ENCODE data around the gene CD302.

The CD302 gene

DNA sequence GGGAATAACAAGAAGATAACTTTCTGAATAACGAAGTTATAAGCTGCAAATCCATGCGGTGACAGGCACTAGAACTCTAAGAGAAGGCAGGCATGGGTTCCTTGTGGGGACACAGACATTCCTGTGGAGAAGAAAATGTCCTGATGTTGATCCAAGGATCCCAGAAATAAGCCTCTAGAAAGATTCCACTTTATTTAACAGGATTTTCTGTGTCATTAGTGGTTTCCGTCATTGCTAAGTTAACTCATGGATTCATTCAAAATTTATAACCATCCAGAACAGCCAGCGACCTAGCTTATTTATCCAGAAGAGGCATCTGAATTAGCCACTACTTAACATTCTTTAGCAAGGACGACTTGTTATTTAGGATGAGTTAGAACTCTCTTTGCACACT lies 10.0 kb upstream of the CD302 start:
- no peak for DNase-seq (ENCODE audit: extremely low spot score)
- POLR2A ChIA-PET, result no interaction called here
- TF ChIP-seq SUZ12 (IDR thresholded peaks at IDR 0.05), result no peak
- no peak for TF ChIP-seq SP1 (IDR thresholded peaks at IDR 0.05)
- TF ChIP-seq FOXM1 (IDR thresholded peaks at IDR 0.05; ENCODE audit: borderline replicate concordance), result no peak
- CTCF ChIA-PET, result interaction anchor here (1.1 kb wide), 1 partner anchor 9 kb away, joined by 3 read pairs; no protein-coding TSS in a partner anchor

DNA sequence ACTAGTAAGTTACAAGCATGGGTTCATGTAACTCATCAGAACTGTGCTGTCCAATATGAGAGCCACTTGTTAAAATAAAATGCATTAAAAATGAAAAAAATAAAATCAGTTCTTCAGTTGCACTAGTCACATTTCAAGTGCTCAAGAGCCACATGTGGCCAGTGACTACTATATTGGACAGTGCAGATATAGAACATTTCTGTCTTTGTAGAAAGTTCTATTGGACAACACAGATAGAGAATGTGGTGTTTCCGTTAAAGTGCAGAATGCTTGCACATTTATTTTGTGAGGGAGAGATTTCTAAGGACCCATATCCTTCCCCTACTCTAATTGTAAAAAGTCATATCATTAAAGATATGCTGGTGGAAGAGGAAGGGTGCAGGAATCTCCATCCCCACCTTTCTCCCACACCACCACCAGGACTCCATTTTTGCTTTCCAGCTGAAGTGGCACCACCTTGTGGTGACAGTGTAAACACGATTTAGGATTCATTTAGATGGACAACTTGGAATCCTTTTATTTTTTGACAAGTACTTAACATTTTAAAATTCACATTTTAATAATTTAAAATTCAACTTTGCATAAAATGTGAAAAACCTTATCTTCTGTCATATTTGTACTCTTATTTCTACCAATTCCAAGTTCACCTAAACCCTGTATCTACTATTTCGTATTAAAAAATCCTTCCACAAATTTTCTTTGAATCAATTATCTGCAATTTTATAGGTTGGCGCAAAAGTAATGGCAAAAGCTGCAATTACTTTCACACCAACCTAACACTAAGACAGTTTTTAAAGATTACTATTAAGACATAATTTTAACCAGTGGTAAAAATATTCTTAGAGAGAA lies 9.4 kb upstream of the CD302 start:
- POLR2A ChIA-PET, result no interaction called here
- DNase-seq (ENCODE audit: extremely low spot score), result peak; percentile 63
- CTCF ChIA-PET, result interaction anchor here (1.1 kb wide), 1 partner anchor 9 kb away, joined by 3 read pairs; no protein-coding TSS in a partner anchor
- no peak for TF ChIP-seq NFRKB (IDR thresholded peaks at IDR 0.05)
- no peak for TF ChIP-seq L3MBTL2 (conservative IDR thresholded peaks at IDR 0.05)
- no peak for TF ChIP-seq CTBP1 (IDR thresholded peaks at IDR 0.05; ENCODE audit: borderline replicate concordance)
- no peak for TF ChIP-seq FOXK2 (IDR thresholded peaks at IDR 0.05)
- TF ChIP-seq, protein P1, sequence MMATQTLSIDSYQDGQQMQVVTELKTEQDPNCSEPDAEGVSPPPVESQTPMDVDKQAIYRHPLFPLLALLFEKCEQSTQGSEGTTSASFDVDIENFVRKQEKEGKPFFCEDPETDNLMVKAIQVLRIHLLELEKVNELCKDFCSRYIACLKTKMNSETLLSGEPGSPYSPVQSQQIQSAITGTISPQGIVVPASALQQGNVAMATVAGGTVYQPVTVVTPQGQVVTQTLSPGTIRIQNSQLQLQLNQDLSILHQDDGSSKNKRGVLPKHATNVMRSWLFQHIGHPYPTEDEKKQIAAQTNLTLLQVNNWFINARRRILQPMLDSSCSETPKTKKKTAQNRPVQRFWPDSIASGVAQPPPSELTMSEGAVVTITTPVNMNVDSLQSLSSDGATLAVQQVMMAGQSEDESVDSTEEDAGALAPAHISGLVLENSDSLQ (IDR thresholded peaks at IDR 0.05), result no peak
- TF ChIP-seq ZNF384 (IDR thresholded peaks at IDR 0.05), result no peak
- no peak for TF ChIP-seq TARDBP (IDR thresholded peaks at IDR 0.05)
- no peak for TF ChIP-seq ELF4 (IDR thresholded peaks at IDR 0.05)
- TF ChIP-seq FOXA1 (IDR thresholded peaks at IDR 0.05), result no peak
- no peak for TF ChIP-seq SP1 (IDR thresholded peaks at IDR 0.05)
- no peak for TF ChIP-seq FOXM1 (IDR thresholded peaks at IDR 0.05; ENCODE audit: borderline replicate concordance)
- TF ChIP-seq LEF1 (IDR thresholded peaks at IDR 0.05; ENCODE audit: borderline replicate concordance), result no peak
- TF ChIP-seq SUZ12 (IDR thresholded peaks at IDR 0.05), result no peak
- no peak for TF ChIP-seq ARNT (IDR thresholded peaks at IDR 0.05)
- TF ChIP-seq HDGF (IDR thresholded peaks at IDR 0.05; ENCODE audit: borderline replicate concordance), result no peak
- TF ChIP-seq BHLHE40 (IDR thresholded peaks at IDR 0.05; ENCODE audit: borderline replicate concordance), result no peak

DNA sequence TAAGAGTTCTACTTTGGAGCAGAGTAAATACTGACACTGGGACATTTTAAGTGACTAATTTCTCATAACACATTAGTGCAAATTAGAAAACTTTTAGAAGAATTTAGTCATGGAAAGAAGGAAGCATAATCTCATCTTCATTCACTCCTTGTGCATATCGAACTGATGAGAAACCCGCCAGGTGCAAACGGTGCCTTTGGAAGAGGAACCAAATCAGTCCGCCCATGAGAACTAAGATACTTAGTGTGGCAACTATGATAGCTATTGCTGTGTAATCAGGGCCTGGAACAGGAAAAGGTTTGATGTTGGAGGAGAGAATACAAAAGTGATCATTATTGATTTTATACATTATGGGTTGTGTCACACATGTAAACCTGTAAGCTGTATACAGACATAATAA lies 6.9 kb upstream of the CD302 start:
- ChIA-PET CTCF (interaction anchor here (0.5 kb wide), 1 partner anchor 134 kb away, joined by 4 read pairs; no protein-coding TSS in a partner anchor), POLR2A (interaction anchor here (0.5 kb wide), 1 partner anchor 80 kb away, joined by 3 read pairs; no protein-coding TSS in a partner anchor)
- DNase-seq (ENCODE audit: extremely low spot score), result no peak
- TF ChIP-seq SP1 (IDR thresholded peaks at IDR 0.05) (no peak), FOXK2 (IDR thresholded peaks at IDR 0.05) (no peak), L3MBTL2 (conservative IDR thresholded peaks at IDR 0.05) (no peak), TARDBP (IDR thresholded peaks at IDR 0.05) (no peak)
- TF ChIP-seq, protein P1 (IDR thresholded peaks at IDR 0.05), result no peak

DNA sequence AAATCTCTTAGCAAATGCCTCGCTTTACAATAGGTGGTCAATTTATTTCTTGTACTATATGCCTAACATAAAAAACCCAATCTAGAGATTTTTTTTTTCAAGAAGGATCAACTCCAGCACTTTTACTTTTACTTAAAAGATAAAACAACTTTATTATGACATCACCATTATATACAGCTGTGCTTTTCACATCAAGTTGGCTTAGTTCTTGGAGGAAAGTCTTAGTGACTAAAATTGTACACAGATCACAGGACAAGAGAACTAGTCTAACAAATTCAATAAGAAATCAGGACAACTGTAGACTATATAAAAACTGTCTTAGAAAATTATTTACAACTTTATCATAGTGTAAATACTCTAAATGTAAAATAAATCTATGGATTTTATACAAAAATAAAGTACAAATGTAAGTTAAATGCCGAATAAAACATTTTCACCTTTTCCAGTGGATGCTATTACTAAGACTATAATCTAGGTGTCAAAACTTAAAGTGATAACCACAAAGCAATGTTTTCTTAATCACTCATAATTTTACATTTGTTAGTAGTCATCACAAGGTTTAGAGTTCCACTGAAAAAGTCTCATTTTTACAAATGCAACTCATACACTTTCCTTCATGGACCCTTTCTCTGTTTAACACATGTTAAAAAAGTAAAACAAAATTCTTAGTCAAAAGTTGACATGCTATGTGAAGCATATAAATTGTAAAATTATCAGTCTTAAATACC lies 5.4 kb upstream of the CD302 start:
- DNase-seq (ENCODE audit: extremely low spot score), result no peak
- CTCF ChIA-PET, result interaction anchor here (0.6 kb wide), 1 partner anchor 449 kb away, joined by 3 read pairs; no protein-coding TSS in a partner anchor
- TF ChIP-seq TARDBP (IDR thresholded peaks at IDR 0.05), result no peak
- no peak for TF ChIP-seq SUZ12 (IDR thresholded peaks at IDR 0.05)
- no peak for TF ChIP-seq HDGF (IDR thresholded peaks at IDR 0.05; ENCODE audit: borderline replicate concordance)
- TF ChIP-seq LEF1 (IDR thresholded peaks at IDR 0.05; ENCODE audit: borderline replicate concordance), result no peak
- no peak for TF ChIP-seq CTBP1 (IDR thresholded peaks at IDR 0.05; ENCODE audit: borderline replicate concordance)
- no peak for TF ChIP-seq FOXM1 (IDR thresholded peaks at IDR 0.05; ENCODE audit: borderline replicate concordance)
- TF ChIP-seq BHLHE40 (IDR thresholded peaks at IDR 0.05; ENCODE audit: borderline replicate concordance), result no peak
- no peak for TF ChIP-seq FOXA1 (IDR thresholded peaks at IDR 0.05)
- no peak for TF ChIP-seq FOXK2 (IDR thresholded peaks at IDR 0.05)
- TF ChIP-seq, protein P1 (IDR thresholded peaks at IDR 0.05), result no peak
- TF ChIP-seq NFRKB (IDR thresholded peaks at IDR 0.05), result no peak
- TF ChIP-seq SP1 (IDR thresholded peaks at IDR 0.05), result no peak
- TF ChIP-seq ELF4 (IDR thresholded peaks at IDR 0.05), result no peak
- TF ChIP-seq L3MBTL2 (conservative IDR thresholded peaks at IDR 0.05), result no peak
- TF ChIP-seq ARNT (IDR thresholded peaks at IDR 0.05), result no peak
- TF ChIP-seq ZNF384 (IDR thresholded peaks at IDR 0.05), result no peak
- POLR2A ChIA-PET, result no interaction called here

DNA sequence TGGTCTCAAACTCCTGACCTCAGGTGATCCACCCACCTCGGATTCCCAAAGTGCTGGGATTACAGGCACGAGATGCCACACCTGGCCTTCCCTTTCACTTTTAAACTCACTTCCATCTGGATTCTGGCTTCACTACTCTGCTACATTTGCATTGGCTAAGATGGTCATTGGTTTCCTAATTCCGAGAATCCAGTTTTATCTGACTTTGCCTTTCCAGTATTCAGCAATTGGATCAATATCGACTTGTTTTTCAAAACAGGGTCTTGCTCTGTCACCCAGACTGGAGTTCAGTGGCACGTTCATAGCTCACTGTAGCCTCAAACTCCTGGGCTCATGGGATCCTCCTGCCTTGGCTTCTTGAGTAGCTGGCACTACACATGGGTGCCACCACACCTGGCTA lies 4.7 kb upstream of the CD302 start:
- CTCF ChIA-PET, result interaction anchor here (0.6 kb wide), 1 partner anchor 449 kb away, joined by 3 read pairs; no protein-coding TSS in a partner anchor

More for the DNA sequence above, 4.7 kb upstream of the CD302 start:
- POLR2A ChIA-PET, result no interaction called here
- TF ChIP-seq, protein P1 (IDR thresholded peaks at IDR 0.05), result no peak
- TF ChIP-seq SUZ12 (IDR thresholded peaks at IDR 0.05) (no peak), FOXM1 (IDR thresholded peaks at IDR 0.05; ENCODE audit: borderline replicate concordance) (no peak), HDGF (IDR thresholded peaks at IDR 0.05; ENCODE audit: borderline replicate concordance) (no peak), NFRKB (IDR thresholded peaks at IDR 0.05) (no peak), CTBP1 (IDR thresholded peaks at IDR 0.05; ENCODE audit: borderline replicate concordance) (no peak), SP1 (IDR thresholded peaks at IDR 0.05) (no peak), TARDBP (IDR thresholded peaks at IDR 0.05) (no peak), FOXK2 (IDR thresholded peaks at IDR 0.05) (no peak), LEF1 (IDR thresholded peaks at IDR 0.05; ENCODE audit: borderline replicate concordance) (no peak), ARNT (IDR thresholded peaks at IDR 0.05) (no peak), L3MBTL2 (conservative IDR thresholded peaks at IDR 0.05) (no peak), FOXA1 (IDR thresholded peaks at IDR 0.05) (no peak)
- no peak for DNase-seq (ENCODE audit: extremely low spot score)

Data from HEK293T (cell line).